Measurements from ENCODE around the gene SCFD1.

GRCh38 chr14:30630248-30630647 lies 8.1 kb downstream of the SCFD1 start:
- TF ChIP-seq, protein P1, sequence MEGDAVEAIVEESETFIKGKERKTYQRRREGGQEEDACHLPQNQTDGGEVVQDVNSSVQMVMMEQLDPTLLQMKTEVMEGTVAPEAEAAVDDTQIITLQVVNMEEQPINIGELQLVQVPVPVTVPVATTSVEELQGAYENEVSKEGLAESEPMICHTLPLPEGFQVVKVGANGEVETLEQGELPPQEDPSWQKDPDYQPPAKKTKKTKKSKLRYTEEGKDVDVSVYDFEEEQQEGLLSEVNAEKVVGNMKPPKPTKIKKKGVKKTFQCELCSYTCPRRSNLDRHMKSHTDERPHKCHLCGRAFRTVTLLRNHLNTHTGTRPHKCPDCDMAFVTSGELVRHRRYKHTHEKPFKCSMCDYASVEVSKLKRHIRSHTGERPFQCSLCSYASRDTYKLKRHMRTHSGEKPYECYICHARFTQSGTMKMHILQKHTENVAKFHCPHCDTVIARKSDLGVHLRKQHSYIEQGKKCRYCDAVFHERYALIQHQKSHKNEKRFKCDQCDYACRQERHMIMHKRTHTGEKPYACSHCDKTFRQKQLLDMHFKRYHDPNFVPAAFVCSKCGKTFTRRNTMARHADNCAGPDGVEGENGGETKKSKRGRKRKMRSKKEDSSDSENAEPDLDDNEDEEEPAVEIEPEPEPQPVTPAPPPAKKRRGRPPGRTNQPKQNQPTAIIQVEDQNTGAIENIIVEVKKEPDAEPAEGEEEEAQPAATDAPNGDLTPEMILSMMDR (IDR thresholded peaks at IDR 0.05; ENCODE audit: low read depth, low read length, missing input control) = no peak
- no peak for TF ChIP-seq RAD21 (IDR thresholded peaks at IDR 0.05)
